NCI-H2196 treated with DMSO at 0.1 percent for 48 hours (cell line): ENCODE results near the gene TMEM135.

ENCODE experiments used
- DNase-seq: peaks from one replicate; lab custom pipeline; 2025; ENCODE audit not compliant: unreplicated experiment; lab: John Stamatoyannopoulos, UW

TMEM135 gene

DNA sequence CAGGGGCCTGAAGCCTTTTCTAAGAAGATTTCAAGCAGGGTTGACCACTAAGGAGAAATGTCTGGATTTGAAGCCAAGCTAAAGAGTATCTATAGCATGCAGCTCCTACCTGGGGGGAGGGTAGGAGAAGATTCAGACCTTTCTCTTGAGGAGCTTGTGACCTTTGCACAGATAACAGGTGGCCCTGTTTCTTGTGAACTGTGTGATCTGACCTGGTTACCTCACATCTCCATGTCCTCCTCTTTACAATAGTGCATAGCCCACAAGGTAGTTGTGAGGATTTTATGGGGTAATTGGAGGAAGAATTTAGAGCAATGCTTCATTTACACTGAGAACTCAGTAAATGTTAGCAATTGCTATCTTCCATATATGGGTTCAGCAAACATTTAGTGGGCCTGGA lies 310.1 kb downstream of the TMEM135 start:
- no peak for DNase-seq

DNA sequence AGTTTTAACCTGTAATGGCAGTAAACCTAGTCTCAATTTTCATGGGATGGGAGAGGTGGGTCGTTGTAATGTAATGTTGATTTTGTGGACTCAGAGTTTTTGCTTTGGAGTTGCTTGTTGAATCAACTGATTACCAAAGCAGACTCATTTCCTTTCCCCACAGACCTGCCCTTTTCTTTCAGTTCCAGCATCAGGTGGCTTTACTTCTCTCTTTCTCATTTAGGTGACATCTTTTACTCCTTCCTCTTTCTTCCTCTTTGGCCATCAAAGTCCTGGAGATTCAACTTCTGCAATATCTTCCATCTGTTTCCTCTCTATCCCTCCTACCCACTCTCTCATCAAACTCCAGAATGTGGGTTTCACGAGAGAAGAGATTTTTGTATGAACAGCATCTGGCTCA lies 313.9 kb downstream of the TMEM135 start:
- DNase-seq = no peak

- DNase-seq = peak; percentile 57
Observed at GRCh38 chr11:87352759-87353707, 315.3 kb downstream of the TMEM135 start.

- no peak for DNase-seq
Observed at GRCh38 chr11:87353771-87354345, 316.1 kb downstream of the TMEM135 start.

- DNase-seq = no peak
Observed at GRCh38 chr11:87355596-87355995, 317.9 kb downstream of the TMEM135 start.

- DNase-seq = no peak
Observed at GRCh38 chr11:87356428-87356827, 318.7 kb downstream of the TMEM135 start.

DNA sequence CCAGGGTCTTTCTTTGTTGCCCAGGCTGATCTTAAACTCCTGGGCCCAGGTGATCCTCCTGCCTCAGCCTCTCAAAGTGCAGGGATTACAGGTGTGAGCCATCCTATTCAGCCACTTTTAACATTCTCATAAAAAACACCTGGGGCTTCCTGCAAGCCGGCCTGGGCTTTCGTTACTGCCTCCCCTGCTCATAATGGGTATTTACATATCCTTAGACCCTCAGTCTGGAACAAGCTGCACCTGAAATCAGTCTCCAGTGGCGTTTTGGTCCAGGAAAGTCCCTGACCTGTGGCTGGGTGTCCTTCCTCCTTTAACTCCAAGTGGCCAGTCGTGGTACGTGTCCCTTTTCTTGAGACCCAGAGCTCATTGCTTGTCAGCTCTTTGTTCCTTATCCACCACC lies 320.7 kb downstream of the TMEM135 start:
- DNase-seq = no peak

GRCh38 chr11:87359401-87359800 lies 321.7 kb downstream of the TMEM135 start:
- DNase-seq = no peak

GRCh38 chr11:87361891-87362290 lies 324.2 kb downstream of the TMEM135 start:
- no peak for DNase-seq

DNA sequence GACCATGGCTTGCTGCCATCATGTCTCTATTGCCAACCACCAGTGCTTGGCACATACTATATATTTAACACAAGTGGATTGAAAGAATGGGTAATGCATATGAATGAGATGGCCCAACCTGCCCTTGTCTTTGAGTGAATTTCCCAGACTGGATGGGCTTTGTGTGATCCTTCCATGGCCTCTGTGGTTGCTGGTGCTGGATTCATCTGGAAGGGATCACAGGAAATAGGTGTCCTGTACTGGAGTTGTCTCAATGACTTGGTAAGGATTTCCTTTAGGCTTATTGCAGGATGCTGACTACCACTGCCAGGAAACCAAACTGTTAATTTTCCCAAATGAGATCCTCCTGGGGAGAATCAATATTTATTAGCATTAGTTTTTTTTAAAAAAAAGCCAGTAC lies 328.6 kb downstream of the TMEM135 start:
- DNase-seq = no peak

GRCh38 chr11:87366763-87367405 lies 329.1 kb downstream of the TMEM135 start:
- no peak for DNase-seq

GRCh38 chr11:87368151-87368550 lies 330.4 kb downstream of the TMEM135 start:
- DNase-seq = no peak

DNA sequence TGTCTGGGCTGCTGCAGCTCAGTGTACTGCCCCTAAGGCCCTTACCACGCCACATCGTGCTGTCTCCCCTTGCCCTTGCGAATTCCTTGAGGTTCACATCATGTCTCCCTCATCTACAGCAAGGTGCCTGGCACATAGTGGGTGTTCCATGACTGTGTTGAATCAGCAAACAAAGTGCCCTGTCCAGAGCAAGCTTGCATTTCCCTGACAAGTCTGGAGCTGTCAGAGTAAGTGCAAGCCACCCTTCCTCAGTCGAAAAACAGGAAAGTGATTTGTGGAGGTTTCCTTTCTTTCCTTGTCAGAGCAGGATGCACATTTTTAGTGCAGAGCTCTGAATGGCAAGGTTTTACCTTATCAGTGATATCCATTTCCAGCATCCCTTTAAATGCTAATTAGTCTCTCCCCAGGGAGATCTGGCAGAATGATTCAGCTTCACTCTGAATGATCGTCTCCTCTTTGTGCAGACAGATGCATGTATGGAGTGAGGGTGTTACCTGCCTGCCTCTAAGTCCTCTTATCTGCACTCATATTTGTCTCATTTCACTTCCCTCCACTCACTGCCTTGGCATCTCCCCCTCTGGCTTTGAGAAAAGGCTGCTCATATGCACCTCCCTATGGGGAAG lies 331.2 kb downstream of the TMEM135 start:
- DNase-seq = no peak

DNA sequence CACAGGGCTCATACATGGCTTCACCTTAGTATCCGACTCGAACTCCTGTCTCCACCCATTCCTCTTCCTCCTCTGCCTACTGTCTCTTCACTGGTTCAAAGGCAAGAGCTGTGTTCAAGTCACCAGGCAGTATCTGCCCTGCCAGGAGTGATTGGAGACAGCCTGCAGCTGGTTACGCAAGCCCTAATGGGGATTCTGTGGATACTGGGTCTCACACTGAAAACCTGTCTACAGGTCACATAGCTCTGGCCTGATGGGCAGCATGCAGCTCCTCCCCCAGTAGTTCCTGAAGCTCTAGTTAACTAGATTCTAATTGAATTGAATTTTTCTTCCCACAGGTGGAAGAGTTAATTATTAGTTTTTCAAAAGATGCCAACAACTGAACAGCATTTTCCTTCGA lies 332.2 kb downstream of the TMEM135 start:
- DNase-seq = no peak

- no peak for DNase-seq
Observed at GRCh38 chr11:87372065-87372464, 334.3 kb downstream of the TMEM135 start.
